SK-N-MC (cell line): ENCODE data around the gene FERMT1.

ENCODE experiments used
- EZH2 ChIP-seq: fragments of 200-600 bp; sonication (generic); IDR thresholded peaks from one replicate; pipeline ENCODE4 v1.6.1; 2017; ENCODE audit warnings: antibody characterized with exemption
- POLR2AphosphoS5 ChIP-seq: IDR thresholded peaks from 2 replicates; pipeline ENCODE4 v1.6.1; 2012; ENCODE audit warnings: mild to moderate bottlenecking, low read depth, low read length, borderline replicate concordance

GRCh38 chr20:6045566-6045965, 77.3 kb downstream of the FERMT1 start:
- TF ChIP-seq EZH2 (no peak), POLR2AphosphoS5 (no peak)
